ENCODE measurements around the gene MYO5B. TPM values are rescaled to one million over a fixed set of nuclear protein-coding genes. Genes with fewer than 3 reads are reported as not detected.
"Not testable (repeated sequence)": the region's sequence is repeated elsewhere in the genome, so short reads cannot be mapped to it uniquely, and the experiment has no call there.

MYO5B gene
- total RNA-seq, 1 donor from 2014 or later, result 63.1 TPM

DNA sequence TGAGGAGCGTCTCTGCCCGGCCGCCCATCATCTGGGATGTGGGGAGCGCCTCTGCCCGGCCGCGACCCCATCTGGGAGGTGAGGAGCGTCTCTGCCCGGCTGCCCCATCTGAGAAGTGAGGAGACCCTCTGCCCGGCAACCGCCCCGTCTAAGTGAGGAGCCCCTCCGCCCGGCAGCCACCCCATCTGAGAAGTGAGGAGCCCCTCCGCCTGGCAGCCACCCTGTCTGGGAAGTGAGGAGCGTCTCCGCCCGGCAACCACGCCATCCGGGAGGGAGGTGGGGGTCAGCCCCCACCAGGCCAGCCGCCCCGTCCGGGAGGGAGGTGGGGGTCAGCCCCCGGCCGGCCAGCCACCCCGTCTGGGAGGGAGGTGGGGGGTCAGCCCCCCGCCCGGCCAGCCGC, 395.1 kb downstream of the MYO5B start:
- DNase-seq (ENCODE audit: low spot score), result not testable (repeated sequence)

DNA sequence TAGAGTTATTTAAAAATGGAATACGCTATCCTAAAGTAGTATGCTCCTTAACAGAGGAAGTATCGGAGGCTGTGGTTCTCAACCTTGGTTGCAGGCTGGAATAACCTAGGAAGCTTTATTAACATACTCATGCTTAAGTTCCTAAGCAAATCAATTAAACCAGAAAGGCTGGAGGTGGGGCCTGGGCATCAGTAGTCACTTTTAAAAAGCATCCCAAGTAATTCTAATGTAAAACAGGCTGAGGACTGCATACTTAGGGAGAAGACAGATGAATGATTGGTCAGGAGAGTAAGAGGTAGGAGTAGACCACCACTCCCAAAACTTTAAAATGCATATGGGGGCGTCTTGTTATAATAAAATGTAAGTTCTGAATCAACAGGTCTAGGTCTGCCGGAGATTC, 396.9 kb downstream of the MYO5B start:
- DNase-seq (ENCODE audit: low spot score), result no peak

DNA sequence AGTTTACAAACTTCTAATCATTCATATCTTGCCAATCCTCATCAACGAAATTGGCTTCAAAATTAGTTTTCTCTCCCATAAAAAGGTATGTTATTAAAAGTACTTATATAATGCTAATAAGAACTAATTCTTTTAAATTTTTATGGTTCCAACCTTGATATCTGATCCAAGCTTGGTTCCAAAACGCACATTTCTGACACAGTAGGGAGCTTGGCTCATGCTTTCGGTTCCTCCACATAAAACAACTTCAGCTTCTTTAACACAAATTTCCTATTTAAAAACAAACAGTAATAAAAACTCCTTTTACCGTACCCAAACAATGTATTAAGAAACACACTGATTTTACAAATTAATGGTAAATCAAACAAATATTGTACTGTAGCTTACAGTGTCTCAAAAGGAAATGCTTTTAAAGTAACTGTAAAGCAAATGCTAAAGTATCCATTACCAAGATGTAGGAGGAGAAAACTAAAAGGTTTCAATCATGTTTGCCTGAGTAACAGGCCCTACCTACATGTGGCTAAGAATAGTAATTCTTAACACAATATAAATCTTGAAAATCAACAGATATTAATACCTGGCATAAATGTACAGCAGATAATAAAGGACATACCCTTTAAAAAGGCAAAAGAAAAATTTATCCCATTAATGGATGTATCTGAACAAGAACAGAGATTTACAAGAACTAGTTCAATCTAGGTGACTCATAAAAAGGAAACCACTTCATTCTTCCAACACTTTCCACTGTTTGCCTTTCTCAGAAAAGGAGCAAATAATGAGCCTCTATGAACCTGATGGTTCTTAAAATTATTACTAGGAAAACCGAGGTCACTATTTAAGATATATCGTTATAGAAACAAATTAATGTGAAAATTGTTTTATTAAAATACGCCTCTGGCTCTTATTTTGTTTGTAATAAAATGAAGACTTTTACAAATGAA, 399.1 kb downstream of the MYO5B start:
- no peak for DNase-seq (ENCODE audit: low spot score)

DNA sequence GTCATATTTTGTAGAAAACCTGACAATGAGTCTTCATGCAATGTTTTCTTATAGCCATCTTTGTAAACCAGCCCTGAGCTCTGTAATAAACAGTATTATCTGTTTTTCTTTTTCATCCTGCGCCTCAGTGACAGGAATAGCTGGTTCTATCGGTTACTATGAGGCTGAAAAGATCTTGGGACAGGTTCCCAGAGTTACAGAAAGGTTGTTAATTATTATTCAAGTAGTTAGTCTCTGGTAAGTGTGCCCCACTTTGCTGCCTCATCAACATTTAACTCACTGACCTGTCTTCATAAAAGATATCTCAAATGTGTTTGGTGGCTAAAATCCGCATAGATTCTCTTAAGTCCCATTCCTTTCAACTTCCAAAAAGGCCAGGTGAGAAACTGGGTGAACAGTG, 400.2 kb downstream of the MYO5B start:
- DNase-seq (ENCODE audit: low spot score), result no peak

DNA sequence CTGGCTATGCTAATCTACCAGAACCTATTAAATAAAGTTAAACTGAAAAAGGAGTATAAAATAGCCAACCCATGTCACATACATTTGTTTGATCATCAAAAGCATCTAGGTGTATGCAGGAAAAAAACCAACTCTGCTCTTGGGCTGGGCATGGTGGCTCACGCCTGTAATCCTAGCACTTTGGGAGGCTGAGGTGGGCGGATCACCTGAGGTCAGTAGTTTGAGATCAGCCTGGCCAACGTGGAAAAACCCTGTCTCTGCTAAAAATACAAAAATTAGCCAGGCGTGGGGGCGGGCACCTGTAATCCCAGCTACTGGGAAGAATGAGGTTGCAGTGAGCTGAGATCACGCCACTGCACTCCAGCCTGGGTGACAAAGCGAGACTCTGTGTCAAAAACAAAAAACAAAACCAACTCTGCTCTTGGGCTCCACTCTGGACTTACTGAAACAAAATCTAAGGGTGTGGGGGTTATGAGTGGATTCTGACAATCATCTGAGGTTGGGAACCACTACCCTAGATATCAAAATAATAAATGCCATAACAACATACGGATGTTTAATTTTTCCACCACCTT, 405.3 kb downstream of the MYO5B start:
- not testable (repeated sequence) for DNase-seq (ENCODE audit: low spot score)

DNA sequence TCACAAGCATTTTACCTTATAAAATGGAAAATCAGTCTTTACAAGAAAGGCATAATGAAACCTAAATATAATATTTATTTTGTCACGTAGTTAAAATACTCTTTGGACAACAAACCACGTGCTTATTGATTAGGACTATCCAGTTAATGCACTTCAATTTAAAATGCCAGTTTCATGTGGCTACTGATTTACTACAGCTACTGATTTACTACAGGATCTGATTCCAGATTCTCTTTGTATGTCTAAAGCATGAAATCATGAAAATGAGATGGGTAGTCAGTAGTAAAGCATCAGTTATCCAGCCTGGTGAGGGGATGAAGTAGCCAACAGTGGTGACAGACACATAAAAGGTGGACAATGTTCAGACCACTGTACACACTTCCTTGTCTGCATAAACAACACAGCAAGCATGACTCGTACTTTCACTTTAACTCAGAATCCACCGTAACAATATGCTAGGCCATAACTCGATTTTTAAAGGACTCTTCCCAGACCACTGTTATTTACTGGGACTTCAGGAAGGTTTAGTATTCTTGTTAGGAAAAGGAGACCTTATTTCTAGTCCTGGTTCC, 406.5 kb downstream of the MYO5B start:
- DNase-seq (ENCODE audit: low spot score), result no peak

DNA sequence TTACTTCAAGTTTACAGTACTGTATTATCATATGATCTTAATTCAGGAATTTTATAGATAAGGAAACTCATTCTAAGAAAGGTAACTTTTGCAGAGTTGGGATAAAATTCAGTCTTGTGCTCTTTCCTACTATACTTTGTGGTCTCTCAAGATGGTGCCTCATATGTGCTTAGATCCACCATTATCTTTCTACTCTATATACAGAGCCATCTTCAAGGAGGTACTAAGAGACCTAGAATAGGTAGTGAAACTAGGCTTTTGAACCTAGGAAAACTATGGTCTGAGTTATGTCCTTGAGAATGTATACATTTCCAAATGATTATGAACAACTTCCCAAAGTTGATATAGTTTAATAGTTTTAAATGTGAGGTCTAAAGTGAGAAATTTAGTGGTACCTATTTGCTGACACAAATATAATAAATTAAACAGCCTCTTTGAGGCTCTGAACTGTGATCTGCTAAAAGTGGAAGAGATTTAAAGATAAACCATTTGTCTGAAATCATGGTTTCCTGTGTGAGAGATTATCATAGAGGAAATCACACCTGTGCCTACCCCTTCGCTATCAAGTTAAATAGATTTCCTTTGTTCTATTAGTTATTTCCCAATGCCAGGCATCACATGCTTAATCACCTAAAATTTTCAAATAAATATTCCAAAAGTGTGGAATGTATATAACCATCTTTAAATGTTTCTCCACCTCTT, 408.8 kb downstream of the MYO5B start:
- no peak for DNase-seq (ENCODE audit: low spot score)

DNA sequence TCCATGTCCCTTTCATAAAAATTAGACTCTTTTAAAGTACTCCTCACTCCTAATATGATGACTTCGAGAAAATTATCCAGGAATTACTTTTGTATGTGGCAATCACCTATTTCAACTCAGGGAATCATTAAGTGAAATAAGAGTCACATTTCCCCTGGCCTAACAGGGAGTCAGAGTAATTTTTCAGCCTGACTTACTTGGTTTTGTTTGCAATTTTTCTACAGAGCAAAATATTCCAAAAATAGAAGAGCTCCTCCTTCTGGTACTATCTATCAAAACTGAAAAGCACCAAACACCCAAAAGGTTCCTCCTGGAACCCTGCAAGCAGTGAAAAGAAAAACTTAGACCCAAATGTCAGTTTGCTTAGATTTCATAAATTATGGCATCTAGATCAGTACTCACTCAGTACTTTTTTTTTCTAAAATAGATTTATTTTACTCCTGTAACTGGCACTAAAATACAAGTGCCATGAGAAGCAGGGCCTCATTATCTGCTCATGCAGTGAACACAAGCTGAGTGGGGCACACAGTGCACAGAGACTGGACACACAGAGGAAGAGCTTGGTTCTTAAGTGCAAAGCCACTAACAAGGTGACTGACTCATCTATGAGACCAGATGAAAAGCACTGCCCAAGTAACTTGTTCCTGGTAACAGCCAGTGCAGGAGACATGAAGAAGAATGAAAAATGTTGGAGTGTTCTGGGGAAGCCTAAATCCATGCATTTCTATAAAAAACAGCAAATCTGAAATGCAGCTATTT, 410.3 kb downstream of the MYO5B start:
- no peak for DNase-seq (ENCODE audit: low spot score)

DNA sequence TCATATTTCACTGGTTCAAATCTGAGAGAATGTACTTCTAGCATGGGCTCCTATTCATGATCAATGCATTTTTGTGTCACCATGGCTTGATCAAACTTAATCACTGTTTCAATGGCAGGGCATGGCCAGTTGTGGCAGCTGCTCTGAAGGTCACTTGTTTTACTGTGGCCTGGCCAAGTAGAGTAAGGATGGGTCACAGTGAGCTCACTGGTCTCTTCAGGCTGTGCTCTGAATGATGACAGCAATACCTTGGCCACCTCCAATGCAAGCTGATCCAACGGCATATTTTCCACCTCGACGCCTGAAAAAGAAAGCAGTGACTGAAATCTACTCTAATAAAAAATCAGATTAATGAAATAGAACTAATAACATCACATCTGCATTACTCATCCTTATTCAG, 411.3 kb downstream of the MYO5B start:
- not testable (repeated sequence) for DNase-seq (ENCODE audit: low spot score)

DNA sequence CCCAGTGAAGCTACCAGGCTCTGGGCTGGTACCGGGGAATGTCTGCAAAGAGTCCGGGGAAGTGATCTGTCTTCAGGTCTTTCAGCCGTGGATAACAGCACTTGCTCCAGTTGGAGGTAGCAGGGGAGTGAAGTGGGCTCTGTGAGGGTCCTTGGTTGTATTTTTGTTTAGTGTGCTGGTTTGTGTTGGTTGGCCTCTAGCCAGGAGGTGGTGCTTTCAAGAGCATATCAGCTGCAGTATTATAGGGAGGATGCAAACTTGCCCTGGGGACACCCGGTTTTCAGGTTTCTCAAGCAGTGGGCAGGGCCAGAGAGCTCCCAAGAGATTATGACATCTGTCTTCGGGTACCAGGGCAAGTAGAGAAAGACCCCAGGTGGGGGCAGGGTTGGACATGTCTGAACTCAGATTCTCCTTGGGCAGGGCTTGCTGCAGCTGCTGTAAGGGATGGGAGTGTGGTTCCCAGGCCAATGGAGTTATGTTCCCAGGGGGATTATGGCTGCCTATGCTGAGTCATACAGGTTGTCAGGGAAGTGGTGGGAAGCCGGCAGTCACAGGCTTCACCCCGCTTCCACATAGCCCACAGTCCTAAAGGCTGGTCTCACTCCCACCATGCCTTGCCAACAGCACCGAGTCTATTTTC, 416.0 kb downstream of the MYO5B start:
- no peak for DNase-seq (ENCODE audit: low spot score)

Other genes starting within 250 kb of the MYO5B start
- 1.5 TPM for gene CFAP53, start 71.3 kb upstream of the MYO5B start, total RNA-seq
- gene MBD1, start 86.4 kb upstream of the MYO5B start, total RNA-seq, result 86.7 TPM
- 92.2 TPM for gene CXXC1, start 92.5 kb upstream of the MYO5B start, total RNA-seq
- 0.55 TPM for gene SKA1, start 179.9 kb upstream of the MYO5B start, total RNA-seq